Activated CD4-positive, alpha-beta T cell treated with anti-CD3 and anti-CD28 coated beads, Interleukin-2, amount 50 U/mL, for 48 hours (primary cell): ENCODE measurements around the gene CALCOCO1.
"Not testable (repeated sequence)": the region's sequence is repeated elsewhere in the genome, so short reads cannot be mapped to it uniquely, and the experiment has no call there.

Experiments
- DNase-seq, 2 experiments: peaks; one replicate each; pipeline ENCODE4 v3.0.0-alpha.2; 2020

The CALCOCO1 gene, protein sequence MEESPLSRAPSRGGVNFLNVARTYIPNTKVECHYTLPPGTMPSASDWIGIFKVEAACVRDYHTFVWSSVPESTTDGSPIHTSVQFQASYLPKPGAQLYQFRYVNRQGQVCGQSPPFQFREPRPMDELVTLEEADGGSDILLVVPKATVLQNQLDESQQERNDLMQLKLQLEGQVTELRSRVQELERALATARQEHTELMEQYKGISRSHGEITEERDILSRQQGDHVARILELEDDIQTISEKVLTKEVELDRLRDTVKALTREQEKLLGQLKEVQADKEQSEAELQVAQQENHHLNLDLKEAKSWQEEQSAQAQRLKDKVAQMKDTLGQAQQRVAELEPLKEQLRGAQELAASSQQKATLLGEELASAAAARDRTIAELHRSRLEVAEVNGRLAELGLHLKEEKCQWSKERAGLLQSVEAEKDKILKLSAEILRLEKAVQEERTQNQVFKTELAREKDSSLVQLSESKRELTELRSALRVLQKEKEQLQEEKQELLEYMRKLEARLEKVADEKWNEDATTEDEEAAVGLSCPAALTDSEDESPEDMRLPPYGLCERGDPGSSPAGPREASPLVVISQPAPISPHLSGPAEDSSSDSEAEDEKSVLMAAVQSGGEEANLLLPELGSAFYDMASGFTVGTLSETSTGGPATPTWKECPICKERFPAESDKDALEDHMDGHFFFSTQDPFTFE

DNA sequence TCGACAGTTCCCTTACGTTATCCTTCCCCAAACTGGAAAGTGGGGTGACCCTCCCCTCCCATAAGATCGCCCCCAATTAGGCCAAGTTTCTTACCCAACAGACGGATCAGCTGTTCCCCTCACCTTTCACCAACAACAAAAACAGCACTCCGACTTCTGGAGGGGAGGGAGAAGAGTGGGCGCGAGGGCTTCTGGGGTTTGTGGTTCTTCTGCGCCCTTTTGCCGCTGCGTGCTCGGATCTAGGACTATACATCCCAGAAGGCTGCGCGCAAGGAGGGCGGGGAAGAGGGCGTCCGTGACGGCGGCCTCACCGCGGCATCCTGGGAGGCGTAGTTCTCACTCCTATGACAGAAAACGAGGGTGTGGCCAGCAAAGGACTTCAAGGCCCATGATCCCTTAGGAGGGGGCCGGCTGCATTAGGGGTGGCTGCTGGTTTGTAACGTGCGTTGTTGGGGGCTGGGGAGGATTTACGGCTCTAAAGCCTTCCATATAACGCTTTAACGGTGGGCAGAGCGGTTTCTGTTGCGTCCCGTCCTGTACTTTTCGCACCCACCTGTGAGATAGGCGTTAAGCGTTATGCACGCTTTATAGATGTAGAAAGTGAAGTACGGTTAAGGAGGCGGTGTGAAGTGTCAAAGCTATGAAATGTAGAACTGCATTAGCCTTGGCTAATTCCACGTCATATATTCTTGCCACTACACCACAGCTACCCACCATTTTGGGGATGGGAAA is at the start of gene CALCOCO1:
CALCOCO1 (minus strand) TSS at position 143 of the 732 bp plus-strand sequence. CDS start 2,210 bp downstream, outside the sequence.
- DNase-seq: peak; percentile 96 to 97

DNA sequence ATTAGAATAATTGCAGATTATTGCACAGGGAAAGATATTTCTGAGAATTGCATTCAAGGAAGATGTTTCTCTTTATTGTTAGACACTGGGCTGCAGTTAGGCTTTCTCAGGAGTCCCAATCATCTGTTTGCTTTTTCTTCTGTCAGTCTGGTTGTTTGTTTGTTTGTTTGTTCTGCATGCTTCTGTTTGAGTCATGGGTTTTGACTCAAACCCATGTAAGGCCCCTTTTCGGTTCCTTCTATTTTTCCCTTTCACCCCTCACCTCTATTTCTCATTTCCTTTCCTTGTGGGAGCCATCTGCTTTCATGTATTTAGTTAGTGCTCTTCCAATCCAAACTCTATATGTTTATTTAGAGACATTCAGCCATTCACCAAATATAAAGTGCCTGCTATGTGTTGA is 49.6 kb upstream of the CALCOCO1 start:
- no peak for DNase-seq

DNA sequence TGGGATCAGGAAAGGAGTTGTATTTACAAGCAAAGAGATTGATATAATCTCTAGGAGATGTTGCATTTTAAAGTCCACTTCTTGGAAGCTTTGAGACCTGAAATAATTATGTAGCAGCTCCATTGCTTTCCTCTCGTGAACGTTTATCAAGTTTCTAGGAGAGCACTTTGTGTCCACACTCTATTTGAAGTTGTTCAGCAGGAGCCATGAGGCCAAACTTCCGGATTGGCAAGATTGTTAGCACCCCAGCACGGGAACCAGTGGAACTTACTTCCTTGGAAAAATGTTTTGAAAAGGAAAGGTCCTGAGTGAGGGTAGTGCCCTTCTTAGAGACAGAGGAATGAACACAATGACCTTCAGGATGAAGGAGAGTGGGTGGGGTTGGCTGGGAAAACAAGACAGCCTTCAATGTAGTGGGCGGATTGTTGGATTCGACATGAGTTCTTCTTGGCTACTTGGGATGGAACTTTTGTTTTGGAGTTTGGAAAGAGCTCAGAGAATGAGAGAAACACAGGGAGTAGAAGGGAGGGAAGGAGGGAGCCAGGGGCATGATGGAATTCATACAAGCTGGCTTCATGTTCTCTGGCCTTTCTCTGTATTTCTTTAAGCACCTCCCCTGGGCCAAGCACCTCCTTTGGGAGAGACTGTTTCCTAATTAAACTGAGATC is 48.4 kb upstream of the CALCOCO1 start:
- no peak for DNase-seq

DNA sequence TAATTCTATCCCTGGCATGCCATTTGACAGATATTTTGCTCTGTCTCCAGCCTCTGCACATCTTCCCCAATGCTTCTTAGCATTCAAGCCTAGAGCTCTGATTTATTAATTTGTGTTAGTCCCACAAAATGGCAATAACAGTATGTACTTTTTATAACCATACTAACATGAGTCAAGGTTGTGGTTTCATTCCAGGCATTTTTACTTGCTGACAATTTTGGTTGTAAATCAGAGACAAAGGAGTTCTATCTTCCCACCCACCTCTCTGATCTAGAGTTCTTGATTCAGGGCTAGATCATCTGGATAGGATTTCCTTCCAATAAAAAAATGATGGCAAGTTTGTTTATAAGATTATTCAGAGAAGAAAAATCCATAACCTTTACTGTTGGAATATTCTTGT is 43.0 kb upstream of the CALCOCO1 start:
- no peak for DNase-seq

DNA sequence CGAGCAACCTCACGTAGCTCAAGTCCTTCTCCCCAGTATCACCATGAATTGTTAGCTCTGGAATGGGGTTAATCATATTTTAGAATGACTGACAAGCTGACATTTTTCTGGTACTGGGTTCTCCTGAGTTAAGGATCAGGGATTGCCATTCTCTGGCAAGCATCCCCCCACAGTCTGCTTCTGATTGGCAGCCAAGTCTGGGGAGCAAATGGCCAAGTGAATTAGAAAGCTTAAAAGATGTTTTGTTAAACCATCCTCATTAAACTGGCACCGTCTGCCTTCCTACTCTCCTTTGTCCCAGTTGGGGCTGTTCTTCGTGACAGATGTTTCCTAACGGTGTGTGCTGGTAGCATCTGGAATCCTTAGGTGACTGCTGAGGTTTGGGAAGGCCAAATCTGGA is 41.7 kb upstream of the CALCOCO1 start:
- DNase-seq: no peak

DNA sequence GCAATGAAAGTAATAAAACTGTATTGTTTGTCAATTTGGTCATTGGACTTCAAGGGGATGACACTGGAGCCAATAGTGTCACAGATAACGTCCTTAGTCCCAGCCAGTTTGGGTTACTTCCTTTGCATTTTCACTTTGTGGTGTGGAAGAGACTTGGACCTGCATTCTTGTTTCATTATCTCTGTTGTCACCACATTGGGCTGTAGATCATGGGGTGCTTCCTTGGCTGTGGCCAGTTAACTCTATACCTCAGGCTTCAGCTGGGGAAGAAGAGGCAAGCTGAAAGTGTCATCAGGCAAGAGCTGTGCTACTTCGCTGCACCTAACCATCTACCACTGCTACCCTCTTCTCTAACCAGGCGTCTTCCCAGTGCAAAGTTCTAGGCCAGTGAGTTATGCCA is 39.6 kb upstream of the CALCOCO1 start:
- DNase-seq: no peak

DNA sequence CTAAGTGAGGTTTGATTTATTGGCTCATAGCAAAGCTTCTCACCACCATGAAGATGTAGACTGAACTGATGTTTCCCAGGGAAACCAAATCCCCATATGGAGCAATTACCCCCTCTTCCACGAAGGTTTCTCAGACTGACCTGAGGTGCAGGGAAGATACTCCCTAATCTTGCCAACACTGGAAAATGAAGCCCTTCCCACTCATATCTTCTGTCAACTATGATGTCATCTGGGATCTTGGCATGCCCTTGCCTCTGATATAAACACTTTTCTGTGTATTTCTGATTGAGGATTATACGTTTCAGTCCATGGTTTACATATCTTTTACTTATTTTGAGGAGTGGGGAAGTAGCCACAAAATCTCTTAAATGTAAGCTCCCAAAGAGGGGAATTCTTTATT is 38.6 kb upstream of the CALCOCO1 start:
- DNase-seq: no peak

DNA sequence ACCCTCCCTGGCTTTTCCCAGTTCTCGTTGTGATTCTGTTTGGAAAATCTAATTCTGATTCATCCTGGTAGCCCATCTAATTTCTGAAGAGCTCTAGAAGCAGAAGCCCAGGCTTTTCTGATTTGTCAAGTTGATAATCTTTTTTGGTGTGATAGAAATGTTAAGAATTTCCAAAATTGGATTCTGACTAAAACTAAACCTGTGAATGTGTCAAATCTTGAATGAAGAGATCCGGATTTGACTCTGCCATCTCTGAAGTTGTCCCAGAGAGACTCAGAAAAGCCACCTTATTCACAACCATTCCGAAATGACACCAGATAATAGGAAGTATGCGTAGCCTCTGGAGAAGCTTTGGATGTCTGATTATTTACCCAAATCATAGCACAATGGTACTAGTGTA is 37.4 kb upstream of the CALCOCO1 start:
- no peak for DNase-seq

DNA sequence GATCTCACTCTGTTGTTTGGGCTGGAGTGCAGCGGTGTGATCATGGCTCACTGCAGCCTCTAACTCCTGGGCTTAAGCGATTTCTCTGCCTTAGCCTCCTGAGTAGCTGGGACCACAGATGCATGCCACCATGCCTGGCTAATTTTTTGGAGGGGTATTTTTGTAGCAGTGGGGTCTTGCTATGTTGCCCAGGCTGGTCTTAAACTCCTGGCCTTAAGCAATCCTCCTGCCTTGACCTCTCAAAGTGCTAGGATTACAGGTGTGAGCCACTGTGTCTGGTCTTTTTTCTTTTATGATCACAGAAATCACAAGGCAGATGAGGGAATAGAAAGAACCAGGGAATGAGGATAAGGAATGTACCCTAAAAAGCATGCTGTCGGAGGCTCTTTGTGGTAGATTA is 35.5 kb upstream of the CALCOCO1 start:
- DNase-seq: not testable (repeated sequence)

DNA sequence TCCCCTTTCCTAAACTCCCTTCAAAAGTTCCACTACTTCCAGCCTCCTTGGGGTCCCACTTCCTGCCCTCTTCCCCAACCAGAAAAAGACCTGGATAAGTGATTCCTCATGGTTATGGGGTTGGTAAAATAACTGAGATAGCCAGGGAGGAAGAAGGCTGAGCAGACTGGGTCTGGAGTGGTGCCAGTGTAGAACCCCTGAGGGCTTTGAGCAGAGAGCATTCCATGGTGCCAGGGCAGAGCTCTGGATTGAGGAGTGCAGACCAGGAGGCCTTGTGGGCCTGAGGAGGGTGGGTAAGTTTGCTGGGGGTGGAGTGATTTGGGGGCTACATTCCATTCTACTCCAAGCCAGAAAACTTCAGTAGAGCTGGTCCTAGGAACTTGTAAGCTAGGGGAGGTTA is 34.1 kb upstream of the CALCOCO1 start:
- no peak for DNase-seq

DNA sequence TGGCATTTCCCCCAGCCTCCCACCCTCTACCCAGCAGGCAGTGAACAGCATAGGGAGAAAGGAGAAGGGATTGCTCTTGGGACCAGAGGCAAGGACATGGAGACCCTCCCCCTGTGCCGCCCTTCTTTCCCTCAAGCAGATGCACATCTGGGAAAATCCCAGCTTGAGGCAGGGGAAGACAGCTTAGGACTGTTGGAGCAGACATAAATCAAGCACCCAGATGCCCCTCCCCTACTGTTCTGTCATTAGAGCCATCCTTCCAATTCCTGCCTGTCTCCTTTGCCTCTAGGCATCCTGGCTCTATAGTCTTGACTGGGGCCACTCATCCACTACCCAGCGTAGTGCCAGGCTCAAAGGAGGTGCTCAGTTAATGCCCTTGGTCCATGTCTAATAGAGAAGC is 32.0 kb upstream of the CALCOCO1 start:
- no peak for DNase-seq

DNA sequence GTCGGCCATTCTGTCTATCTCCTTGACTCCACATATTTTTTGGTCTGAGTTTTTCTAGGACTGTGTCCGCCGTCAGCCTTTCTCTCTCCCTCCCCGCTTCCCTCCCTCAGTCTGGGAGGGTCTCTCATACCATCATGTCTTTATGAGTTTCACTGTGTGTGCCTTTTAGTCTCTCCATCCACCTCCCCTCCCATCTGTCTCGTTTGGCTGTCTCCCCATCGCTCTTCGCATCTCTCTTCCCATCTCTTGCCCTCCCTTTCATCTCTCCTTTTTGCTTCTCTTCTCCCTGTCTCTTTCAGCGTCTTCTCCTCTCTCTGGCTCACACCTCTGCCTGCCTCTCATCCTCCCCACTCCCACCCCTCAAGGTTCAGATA is 31.5 kb upstream of the CALCOCO1 start:
- no peak for DNase-seq

DNA sequence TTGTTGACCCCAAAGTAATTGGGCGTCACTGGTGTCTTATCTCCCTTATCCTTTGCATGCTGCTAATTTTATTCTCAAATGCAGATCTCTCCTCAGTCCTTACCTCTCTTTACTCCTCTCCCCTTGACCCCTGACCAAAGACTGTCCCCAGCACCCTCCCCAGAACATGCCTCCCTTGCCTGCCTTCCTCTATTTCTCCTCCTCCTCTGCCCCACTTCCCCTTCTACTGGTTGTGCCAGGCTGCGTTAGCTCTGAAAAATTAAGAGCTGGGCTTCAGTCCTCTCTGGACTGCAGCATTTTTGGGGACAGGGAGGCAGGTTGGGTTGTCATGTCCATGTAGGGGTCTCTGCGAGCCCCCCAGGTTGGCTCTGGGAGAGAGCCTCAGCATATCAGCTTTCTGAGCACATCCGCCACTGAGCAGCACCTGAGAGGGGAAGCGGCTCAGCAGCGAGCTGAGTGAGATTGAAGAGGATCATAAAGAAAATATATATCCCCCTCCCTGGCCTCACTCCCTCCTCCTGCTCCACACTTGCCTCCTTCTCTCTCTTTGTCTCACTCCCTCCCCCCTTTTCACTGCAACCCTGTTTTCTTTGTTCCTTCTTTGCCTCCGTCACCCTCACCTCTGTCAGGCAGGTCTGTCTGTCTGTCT is 31.0 kb upstream of the CALCOCO1 start:
- DNase-seq: no peak

DNA sequence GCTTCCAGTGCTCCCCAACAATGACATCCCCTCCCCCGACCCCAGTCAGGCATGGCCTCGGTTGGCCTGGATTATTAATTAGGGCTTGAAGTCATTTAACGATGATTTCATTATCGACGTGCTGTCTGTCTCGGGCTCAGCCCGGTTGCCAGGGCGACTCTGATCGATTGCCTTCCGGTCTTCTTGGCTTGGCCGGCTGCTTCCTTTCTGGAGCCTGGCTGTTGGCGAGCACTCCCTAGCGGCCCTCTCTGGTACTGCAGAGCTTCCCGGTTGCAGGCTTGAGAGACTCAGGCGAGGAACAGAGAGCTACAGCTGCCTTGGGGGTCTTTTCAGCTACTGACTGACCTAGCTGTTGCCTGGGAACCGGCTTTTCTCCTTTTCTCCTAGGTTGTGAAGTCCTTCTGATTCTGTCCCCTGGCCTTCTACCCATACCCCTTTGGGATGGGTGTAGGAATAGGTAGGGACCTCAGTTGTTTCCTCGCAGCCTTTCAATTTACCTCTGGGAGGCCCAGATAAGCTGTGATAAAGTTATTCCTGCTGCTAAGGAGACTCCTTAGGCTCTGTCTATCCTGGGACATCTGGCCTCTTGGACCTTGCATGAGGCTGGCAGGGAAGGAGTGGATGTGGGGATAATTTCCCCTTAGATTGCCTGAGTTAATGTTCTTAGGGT is 30.0 kb upstream of the CALCOCO1 start:
- peak; percentile 92 to 94 for DNase-seq

DNA sequence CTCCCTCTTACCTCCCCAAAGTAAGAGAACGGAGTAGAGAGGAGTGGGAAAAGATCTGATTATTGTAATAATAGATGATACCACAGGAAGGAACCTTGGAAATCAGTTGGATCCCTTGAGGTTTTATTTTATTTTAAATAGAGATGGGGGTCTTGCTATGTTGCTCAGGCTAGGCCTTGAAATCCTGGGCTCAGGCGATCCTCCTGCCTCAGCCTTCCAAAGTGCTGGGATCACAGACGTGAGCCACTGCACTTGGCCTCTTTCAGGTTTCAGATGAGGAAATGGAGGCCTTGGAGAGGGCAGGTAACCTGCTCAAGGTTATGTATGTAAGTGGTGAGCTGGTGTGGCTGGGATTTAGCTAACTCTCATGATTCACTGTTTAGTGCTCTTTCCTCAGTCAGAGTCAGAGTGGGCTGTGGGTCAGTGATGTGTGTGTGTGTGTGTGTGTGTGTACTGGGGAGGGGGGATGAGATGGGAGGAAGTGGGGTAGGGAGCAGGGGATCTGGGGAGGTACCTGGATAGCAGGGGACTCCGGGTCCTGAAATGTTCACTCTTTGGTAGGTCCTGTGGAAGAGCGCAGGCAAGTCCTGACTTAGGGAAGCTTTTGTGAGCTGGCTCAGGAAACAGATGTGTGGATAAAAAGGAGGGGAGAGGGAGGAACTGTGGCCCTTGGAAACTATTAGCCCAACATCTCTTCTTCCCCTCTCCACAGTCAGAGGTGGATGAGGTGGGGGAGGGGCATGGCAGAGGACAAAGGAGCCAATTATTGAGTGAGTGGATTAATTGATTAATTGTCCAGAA is 29.2 kb upstream of the CALCOCO1 start:
- no peak for DNase-seq

DNA sequence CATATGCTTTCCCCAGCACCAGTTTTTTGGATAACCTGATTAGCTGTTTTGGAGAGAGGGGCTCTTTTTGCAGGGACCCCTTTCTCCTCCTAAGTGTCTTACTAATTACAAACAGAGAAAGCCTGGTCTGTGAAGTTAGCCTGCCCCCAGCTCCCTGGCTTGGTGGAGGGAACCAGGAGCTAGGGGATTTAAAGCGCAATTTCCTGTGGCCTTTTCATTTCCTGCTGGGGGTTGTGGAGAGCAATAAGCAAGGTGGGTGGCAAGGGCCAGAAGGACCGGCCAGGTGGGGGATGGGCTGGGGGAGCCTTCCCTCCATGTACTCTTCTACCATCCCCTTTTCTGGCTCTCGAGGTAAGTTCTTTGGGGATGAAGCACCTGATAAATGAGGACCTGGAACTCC is 28.6 kb upstream of the CALCOCO1 start:
- DNase-seq: no peak

DNA sequence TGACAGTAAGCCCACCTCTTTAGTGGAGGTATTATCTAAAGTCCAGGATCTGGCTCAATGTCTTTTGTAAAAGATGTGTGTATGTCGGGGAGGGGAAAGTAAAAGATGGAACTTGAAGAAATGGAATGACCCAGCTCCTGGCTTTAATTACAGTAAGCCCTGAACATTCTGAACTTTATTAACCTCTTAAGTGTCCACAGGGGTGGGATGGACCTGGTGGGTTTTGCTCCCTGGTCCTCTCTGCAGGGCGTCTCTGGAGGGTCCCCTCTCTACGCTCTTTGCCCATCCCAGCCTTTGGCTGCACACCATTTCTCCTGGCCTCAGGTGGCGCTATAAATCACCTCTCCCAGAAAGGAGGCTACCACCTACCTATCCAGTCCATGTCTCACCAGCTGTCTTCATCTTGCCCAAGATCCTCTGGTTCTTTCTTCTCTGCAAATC is 28.2 kb upstream of the CALCOCO1 start:
- no peak for DNase-seq

DNA sequence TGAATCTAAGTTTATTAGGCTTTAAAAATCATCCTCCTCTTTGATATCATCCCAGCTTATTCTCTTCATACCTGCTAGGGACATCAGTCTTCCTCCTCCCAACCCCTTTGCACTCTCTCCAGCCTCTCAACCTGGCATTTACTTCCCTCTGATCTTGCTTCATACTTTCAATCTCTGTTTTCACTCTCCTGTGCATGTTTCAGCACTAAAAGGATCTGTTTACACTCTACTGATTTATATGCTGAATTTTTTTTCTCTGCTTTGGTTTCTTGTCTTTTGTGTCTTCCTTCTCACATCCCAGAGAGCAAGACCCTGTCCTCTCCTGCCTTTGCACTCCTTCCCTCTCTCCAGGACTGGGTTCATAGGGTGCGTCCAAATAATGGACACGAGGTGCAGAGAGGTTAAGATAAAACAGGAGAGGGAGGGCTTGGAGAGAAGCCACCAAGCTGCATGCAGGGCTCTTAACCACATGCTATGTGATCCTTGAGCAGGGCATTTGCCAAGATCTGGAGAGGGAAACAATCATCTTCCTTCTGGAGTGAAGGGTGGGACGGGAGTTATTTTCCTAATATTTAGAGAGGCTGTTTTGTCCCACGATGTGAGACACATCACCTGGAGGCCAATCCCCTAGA is 27.5 kb upstream of the CALCOCO1 start:
- DNase-seq: no peak

DNA sequence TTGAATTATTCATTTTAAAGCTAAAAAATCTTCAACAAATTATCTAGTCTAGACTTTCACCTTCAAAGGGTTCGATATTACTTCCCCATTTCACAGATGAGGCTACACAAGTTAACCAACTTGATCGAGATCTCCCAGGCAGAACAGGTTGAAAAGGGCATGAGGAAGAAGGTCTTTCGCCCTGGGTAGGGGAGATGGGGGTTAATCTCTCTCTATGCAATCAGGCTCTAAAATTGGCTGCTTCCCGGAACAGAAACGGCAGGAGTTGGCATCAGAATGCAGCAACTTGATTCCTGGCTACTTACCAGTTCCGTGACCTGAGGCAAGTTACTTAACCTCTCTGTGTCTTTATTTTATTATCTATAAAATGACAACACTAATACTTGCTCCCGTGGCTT is 26.9 kb upstream of the CALCOCO1 start:
- no peak for DNase-seq

DNA sequence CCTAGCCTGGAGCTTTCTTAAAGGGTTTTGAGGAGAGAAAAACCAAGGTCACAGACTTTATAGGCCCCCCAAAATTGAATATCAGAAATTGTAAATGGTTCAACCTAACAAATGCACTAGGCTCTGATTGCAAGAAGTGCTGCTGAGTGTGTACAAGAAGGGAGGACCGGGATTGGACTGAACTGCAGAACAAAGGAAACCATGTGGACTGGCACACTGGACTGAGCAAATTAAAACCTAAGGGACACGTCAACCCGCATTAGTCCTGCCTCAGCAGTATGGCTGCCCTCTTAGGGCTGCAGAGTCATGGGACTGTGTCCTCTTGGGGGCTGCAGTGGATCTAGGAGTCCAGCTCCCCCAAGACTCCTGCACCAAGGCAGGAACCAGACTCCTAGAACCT is 25.4 kb upstream of the CALCOCO1 start:
- no peak for DNase-seq

DNA sequence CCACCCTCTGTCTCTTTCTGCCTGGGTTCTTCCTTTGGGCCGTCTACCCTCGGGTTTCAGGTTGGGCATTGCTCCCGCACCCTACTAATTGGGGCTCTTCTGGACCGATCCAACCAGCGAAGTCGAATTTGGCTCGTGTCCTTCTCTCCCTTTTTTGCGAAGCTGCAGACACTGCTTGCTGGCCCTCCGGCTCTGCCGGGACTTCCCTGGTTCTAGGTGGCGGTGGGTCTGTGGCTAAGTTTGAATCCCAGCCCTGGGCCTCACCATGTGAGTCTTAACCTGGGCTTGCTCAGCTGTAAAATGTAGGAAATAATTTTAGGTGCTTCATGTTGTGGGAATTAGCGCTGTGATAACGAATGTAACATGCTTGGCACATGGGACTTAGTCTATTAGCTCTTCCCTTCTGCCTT is 24.9 kb upstream of the CALCOCO1 start:
- DNase-seq: no peak
